Mucosa of descending colon (tissue), 3 donors: ENCODE measurements around the gene SLC2A3. TPM values are rescaled to one million over a fixed set of nuclear protein-coding genes. Genes with fewer than 3 reads are reported as not detected.
"Not testable (repeated sequence)": the region's sequence is repeated elsewhere in the genome, so short reads cannot be mapped to it uniquely, and the experiment has no call there.

ENCODE experiments used
- ATAC-seq: fragments of 200-7000 bp; cut with Tn5 transposase; one replicate; pipeline ENCODE4 v1.9.1; 2020; ENCODE audit warnings: mild to moderate bottlenecking, moderate library complexity
- DNase-seq, 3 donors: peaks; one replicate each; pipeline ENCODE4 v3.0.0-alpha.2; 2020
- H3K36me3 ChIP-seq: fragments of 200-600 bp; one replicate; pipeline ENCODE4 v1.8.0; 2021; ENCODE audit warnings: low read depth, mild to moderate bottlenecking
- H3K4me1 ChIP-seq: fragments of 200-600 bp; one replicate; pipeline ENCODE4 v1.8.0; 2021; ENCODE audit warnings: low read depth, mild to moderate bottlenecking
- H3K4me3 ChIP-seq: fragments of 200-600 bp; one replicate; pipeline ENCODE4 v1.8.0; 2021; ENCODE audit warnings: mild to moderate bottlenecking
- H3K9me3 ChIP-seq: fragments of 200-600 bp; one replicate; pipeline ENCODE4 v1.8.0; 2021; ENCODE audit warnings: mild to moderate bottlenecking
- intact Hi-C, 2 donors: fragments of 100-400 bp; cut with DNase I in 1 of 2; cut with micrococcal nuclease in 1 of 2; formaldehyde crosslinking; loops; one replicate each; pipeline versions ENCODE4 v1.11.0 to v1.11.1; 2022; cut with DNase I, micrococcal nuclease
- total RNA-seq, 3 donors: library from RNA; stranded (reverse); fragmentation: NEBNext Ultra II Directional in 2 of 3; extraction: Animal tissue kit (Norgen Biotek cat#: 25700) in 2 of 3; gene quantifications; one replicate each; pipeline versions ENCODE4 v1.2.1 to v1.2.4, GENCODE V29; 2021 to 2023
- TF ChIP-seq, protein P1 (sequence below): fragments of 200-600 bp; IDR thresholded peaks from one replicate; pipeline ENCODE4 v1.8.0; 2022; ENCODE audit warnings: antibody characterized with exemption, mild to moderate bottlenecking
- donor health status: DM: no; HTN: no; CAD: no; lungs with moderate emphysema.
- donor health status: DM: no; HTN: no; CAD: no.
- donor health status: DM: no; HTN: yes; CAD: no.

SLC2A3 gene
- total RNA-seq, 3 donors from 2014 or later, result 11.9 to 19.9 (median 18.0) TPM

DNA sequence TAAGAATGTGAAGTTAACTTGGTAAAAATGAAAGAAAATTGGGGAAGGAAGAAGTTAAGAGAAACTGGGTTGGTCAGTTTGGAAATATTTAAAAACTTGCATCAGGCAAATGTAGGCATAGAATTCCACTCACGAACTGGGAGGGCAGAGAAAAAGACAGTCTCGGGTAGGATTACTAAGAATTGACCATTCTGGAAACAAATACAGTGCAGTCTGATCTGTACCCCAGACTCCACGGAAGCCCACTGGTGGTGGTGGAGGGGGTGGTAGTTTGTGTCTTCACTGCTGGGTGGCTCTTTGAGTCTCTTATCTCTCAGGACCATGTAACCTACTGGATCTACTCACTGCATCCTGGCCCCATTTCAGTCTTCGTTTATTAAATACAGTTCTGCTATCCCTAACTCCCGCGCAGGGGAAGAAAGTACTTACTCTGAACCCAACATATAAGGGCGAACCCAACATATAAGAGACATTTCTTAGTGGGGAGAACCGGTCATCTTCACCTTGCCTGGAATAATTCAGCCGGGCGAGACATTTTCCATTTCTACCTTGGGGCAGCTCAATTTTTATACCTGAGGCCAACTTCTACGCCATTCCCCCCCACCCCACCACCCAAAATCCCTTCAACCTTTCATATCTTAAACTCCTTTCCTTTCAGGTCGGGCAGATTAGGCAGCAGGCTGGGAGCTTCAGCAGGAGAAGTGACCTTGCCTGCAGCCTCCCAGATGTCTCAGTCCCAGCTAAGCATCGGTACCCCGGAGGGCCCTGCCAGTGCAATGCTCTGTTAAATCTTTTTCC lies 1.7 kb downstream of the SLC2A3 start:
- no peaks in the 10 kb centered on the region for H3K36me3 ChIP-seq
- TF ChIP-seq, protein P1, sequence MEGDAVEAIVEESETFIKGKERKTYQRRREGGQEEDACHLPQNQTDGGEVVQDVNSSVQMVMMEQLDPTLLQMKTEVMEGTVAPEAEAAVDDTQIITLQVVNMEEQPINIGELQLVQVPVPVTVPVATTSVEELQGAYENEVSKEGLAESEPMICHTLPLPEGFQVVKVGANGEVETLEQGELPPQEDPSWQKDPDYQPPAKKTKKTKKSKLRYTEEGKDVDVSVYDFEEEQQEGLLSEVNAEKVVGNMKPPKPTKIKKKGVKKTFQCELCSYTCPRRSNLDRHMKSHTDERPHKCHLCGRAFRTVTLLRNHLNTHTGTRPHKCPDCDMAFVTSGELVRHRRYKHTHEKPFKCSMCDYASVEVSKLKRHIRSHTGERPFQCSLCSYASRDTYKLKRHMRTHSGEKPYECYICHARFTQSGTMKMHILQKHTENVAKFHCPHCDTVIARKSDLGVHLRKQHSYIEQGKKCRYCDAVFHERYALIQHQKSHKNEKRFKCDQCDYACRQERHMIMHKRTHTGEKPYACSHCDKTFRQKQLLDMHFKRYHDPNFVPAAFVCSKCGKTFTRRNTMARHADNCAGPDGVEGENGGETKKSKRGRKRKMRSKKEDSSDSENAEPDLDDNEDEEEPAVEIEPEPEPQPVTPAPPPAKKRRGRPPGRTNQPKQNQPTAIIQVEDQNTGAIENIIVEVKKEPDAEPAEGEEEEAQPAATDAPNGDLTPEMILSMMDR, result no peak
- intact Hi-C loops, result loop anchor here (5.0 to 10.0 kb wide), 2 partner anchors 61 to 63 kb away; no protein-coding TSS in a partner anchor
- DNase-seq (peak in 1 of 3 donors; percentile 9), ATAC-seq (no peak)
- no peaks in the 10 kb centered on the region for H3K9me3 ChIP-seq
- no peaks in the 10 kb centered on the region for H3K4me1 ChIP-seq
- H3K4me3 ChIP-seq, result no peak overlapping the region

DNA sequence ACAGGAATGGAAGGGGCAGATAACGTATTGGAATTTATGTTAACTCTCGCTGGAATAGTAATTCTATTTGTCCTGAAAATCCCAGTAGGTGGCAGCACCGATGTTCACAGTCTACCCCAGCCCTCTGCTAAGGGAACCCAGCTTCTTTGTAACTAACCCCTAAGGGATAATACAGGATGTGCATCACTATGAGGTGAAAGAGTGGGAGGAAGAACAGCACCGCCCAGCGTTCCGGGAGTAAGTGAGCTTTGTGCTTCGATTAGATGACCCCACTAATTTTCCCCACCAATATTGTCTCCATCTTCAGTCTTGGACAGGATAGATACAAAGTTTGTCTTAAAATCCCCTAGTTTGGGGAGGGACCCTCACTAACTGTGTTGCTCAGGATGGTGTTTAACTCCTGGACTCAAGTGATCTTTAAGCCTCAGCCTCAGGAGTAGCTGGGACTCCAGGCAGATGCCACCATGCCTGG lies 2.7 kb downstream of the SLC2A3 start:
- TF ChIP-seq, protein P1, result no peak
- DNase-seq (peak; percentile 47 to 74 (median 73)), ATAC-seq (peak; percentile 85)
- no peaks in the 10 kb centered on the region for H3K36me3 ChIP-seq
- no peak overlapping the region for H3K4me3 ChIP-seq
- H3K9me3 ChIP-seq, result no peaks in the 10 kb centered on the region
- intact Hi-C loops, result loop anchor here (5.0 to 10.0 kb wide), 2 partner anchors 62 to 64 kb away; no protein-coding TSS in a partner anchor
- H3K4me1 ChIP-seq, result no peaks in the 10 kb centered on the region

DNA sequence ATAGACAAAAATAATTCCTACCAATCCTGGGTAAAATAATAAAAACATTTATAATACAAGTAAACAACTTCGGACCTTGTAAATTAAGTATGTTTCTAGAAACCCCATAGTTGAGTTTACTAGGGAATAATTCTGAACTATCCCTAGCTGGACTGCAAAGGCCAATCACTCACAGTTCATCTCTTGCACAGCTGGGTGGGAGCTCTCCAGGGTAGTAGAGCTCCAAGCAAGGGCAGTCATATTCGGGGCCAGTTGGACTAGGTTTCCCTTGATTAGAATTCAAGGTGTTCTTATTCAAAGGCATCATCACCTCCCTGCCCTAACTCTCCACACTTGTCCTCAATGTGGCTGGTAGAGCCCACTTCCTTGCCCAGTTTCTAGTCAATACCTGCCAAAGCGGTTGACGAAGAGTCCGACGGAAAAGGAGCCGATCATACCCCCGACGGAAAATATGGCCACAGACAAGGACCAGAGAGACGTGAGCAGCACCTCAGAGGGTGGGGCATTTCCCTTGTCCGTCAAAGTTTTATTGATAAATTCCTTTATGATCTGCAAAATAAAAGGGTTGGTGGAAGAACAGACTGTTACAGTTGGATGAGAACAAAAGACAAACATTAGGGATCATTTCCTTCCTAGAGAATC lies 3.3 kb downstream of the SLC2A3 start:
- not testable (repeated sequence) for H3K36me3 ChIP-seq, H3K9me3 ChIP-seq

DNA sequence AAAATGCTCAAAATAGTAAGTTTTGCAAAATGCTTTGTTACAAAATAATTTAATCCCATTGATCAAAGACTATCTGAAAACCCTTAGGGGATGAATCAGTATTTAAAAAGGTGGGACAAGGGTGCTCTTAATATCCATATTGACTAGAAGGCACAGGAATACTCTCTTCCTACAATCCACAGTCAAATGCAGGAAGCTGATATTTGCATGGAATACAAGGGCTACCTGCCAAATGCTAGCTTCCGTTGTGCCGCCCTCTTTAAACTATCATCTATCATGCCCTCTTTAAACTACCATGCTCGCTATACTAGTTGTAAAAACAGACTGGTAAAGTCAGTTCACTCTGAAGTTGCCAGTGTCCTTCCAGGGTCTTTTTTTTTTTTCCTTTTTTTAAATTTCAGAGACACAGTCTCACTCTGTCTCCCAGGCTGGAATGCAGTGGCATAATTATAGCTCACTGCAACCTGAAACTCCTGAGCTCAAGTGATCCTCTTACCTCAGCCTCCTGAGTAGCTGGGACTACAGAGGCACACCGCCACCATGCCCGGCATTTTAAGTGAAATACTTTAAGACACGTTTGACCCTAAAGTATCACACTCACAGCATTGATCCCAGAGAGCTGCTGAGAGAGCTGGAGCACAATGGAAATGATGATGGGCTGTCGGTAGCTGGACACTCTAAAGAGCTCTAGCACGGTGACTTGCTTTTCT lies 6.7 kb downstream of the SLC2A3 start:
- Histone ChIP-seq H3K4me1 (no peaks in the 10 kb centered on the region), H3K9me3 (no peaks in the 10 kb centered on the region), H3K36me3 (no peaks in the 10 kb centered on the region), H3K4me3 (no peak overlapping the region)
- TF ChIP-seq, protein P1, result no peak
- ATAC-seq (no peak), DNase-seq (no peak)
- intact Hi-C loops, result no loop called here

More for the DNA sequence above, 3.3 kb downstream of the SLC2A3 start:
- not testable (repeated sequence) for ATAC-seq, H3K4me3 ChIP-seq, H3K4me1 ChIP-seq, DNase-seq
- intact Hi-C loops, result loop anchor here (5.0 to 10.0 kb wide), 2 partner anchors 62 to 65 kb away; no protein-coding TSS in a partner anchor

DNA sequence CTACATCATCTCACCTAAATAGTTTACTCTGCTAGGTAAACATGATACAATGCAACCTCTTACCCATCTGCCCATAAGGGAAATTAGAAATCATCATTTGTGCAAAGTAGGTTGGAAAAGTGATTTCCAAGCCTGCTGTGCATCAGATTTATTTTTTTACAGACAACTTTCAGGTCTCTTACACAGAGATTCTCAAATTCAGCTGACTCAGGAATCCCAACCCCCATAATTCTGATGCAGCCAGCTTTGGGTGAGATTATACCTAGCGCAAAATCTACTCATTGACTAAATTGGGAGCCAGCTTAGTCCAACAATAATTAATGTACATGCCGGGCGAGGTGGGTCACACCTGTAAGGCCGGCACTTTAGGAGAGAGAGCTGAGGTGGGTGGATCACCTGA lies 8.5 kb downstream of the SLC2A3 start:
- peaks cover 3% of the 10 kb centered on the region for H3K36me3 ChIP-seq
- H3K4me3 ChIP-seq, result no peak overlapping the region
- intact Hi-C loops, result no loop called here
- no peaks in the 10 kb centered on the region for H3K4me1 ChIP-seq
- TF ChIP-seq, protein P1, result no peak
- no peak for ATAC-seq
- no peaks in the 10 kb centered on the region for H3K9me3 ChIP-seq
- no peak for DNase-seq

DNA sequence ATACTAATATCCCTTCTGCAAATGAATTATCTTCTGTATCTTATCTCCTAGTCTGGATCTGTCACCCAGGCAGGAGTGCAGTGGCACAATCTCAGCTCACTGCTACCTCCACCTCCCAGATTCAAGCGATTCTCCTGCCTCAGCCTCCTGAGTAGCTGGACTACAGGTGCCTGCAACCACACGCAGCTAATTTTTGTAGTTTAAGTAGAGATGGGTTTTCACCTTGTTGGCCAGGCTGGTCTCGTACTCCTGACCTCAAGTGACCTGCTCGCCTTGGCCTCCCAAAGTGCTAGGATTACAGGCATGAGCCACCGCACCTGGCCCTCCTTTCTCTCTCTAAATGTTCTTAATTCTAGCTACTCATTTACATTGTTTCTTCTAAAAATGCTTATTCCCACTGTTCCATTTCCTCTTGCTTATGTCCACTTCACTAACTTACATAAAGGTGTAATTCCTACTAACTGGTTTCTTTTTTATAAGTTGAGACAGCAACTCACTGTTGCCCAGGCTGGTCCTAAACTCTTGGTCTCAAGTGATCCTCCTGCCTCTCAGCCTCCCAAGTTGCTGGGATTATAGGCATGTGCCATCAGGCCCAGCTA lies 9.8 kb downstream of the SLC2A3 start:
- H3K9me3 ChIP-seq, intact Hi-C loops, ATAC-seq, H3K4me1 ChIP-seq, DNase-seq, H3K4me3 ChIP-seq, H3K36me3 ChIP-seq: not testable (repeated sequence)
